PFSK-1 (cell line): ENCODE data around the gene DEGS2.

Source experiments
- FOXP2 ChIP-seq: optimal IDR thresholded peaks from 2 replicates; pipeline ENCODE3; 2011; ENCODE audit warnings: borderline replicate concordance, control low read depth, inconsistent platforms; ENCODE audit not compliant: insufficient read depth; ENCODE audit errors: extremely low read length, extremely low read depth
- POLR2AphosphoS5 ChIP-seq: IDR thresholded peaks from 2 replicates; pipeline ENCODE4 v1.6.1; 2012; ENCODE audit warnings: low read depth, mild to moderate bottlenecking, control low read depth, low read length, moderate library complexity
- SIN3A ChIP-seq: IDR thresholded peaks from 2 replicates; pipeline ENCODE4 v1.6.1; 2012; ENCODE audit warnings: mild to moderate bottlenecking, low read length, moderate library complexity, borderline replicate concordance; ENCODE audit not compliant: insufficient read depth
- TAF1 ChIP-seq: IDR thresholded peaks from 2 replicates; pipeline ENCODE4 v1.6.1; 2012; ENCODE audit warnings: low read length, control low read depth, borderline replicate concordance; ENCODE audit not compliant: insufficient read depth
- TF ChIP-seq, protein P1 (sequence below), 2 experiments: IDR thresholded peaks; 2 replicates each; pipeline versions ENCODE4 v1.6.1 to v1.8.0; 2011 to 2012; ENCODE audit warnings: low read depth in 2 of 2, low read length in 2 of 2, control low read depth in 1 of 2, inconsistent platforms in 1 of 2, mild to moderate bottlenecking in 1 of 2, moderate library complexity in 1 of 2; ENCODE audit not compliant: insufficient read depth in 1 of 2

DEGS2 gene

GRCh38 chr14:100201701-100202100 lies 42.3 kb upstream of the DEGS2 start:
- TF ChIP-seq SIN3A (no peak), FOXP2 (no peak), TAF1 (no peak), POLR2AphosphoS5 (no peak)
- TF ChIP-seq, protein P1, sequence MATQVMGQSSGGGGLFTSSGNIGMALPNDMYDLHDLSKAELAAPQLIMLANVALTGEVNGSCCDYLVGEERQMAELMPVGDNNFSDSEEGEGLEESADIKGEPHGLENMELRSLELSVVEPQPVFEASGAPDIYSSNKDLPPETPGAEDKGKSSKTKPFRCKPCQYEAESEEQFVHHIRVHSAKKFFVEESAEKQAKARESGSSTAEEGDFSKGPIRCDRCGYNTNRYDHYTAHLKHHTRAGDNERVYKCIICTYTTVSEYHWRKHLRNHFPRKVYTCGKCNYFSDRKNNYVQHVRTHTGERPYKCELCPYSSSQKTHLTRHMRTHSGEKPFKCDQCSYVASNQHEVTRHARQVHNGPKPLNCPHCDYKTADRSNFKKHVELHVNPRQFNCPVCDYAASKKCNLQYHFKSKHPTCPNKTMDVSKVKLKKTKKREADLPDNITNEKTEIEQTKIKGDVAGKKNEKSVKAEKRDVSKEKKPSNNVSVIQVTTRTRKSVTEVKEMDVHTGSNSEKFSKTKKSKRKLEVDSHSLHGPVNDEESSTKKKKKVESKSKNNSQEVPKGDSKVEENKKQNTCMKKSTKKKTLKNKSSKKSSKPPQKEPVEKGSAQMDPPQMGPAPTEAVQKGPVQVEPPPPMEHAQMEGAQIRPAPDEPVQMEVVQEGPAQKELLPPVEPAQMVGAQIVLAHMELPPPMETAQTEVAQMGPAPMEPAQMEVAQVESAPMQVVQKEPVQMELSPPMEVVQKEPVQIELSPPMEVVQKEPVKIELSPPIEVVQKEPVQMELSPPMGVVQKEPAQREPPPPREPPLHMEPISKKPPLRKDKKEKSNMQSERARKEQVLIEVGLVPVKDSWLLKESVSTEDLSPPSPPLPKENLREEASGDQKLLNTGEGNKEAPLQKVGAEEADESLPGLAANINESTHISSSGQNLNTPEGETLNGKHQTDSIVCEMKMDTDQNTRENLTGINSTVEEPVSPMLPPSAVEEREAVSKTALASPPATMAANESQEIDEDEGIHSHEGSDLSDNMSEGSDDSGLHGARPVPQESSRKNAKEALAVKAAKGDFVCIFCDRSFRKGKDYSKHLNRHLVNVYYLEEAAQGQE (IDR thresholded peaks at IDR 0.05; ENCODE audit: insufficient read depth in 1 of 2, low read depth in 2 of 2, low read length in 2 of 2), result no peak

- TF ChIP-seq, protein P1 (IDR thresholded peaks at IDR 0.05; ENCODE audit: insufficient read depth in 1 of 2, low read depth in 2 of 2, low read length in 2 of 2), result no peak
- TF ChIP-seq TAF1 (no peak), POLR2AphosphoS5 (no peak), SIN3A (no peak), FOXP2 (no peak)
Measured at GRCh38 chr14:100200311-100200710, 40.9 kb upstream of the DEGS2 start.

- TF ChIP-seq SIN3A (no peak), TAF1 (no peak), FOXP2 (no peak), POLR2AphosphoS5 (no peak)
- TF ChIP-seq, protein P1 (IDR thresholded peaks at IDR 0.05; ENCODE audit: insufficient read depth in 1 of 2, low read depth in 2 of 2, low read length in 2 of 2), result no peak
Measured at GRCh38 chr14:100199240-100199860, 39.9 kb upstream of the DEGS2 start.

DNA sequence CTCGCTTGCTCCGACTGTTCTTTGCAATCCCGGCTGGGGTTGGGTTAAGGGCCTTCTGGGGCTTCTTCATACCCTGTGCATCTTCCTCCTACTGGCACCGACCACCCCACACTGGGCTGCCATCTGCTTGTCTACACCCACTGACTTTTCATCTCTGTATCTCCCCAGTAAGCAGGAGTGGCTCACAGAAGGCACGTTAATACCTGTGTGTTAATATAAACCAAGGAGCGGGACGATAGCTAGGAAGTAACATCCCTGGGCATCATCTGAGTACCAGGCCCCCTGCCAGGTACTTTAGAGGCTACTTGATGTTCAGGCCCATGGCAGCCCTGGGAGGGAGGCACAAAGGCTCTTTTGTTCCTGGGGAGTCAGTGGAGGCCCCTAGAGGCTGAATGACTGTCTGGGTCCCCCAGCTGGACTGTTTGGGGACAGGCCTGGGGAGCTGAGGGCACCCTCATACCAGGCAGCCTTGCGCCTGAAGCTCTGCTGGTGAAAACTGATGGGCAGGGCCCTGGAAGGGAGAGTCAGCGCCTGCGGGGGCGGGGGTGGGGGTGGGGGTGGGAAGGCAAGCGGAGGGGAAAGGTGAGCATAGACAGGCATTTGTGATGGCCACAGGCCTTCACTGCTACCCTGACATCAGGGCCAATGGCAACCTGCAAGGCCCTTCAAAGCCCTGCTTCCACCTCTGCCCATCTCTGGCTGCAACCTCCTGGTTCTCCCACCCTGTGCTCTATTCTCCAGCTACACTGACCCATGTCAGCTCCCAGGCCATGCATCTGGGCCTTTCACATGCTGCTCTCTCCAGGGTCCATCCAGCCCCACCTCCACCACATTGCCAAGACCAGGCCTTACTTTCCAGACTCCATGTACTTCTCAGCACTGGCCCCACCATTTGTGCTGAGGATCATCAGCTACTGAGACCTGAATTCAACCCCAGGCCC lies 34.2 kb upstream of the DEGS2 start:
- TF ChIP-seq TAF1, result no peak
- no peak for TF ChIP-seq POLR2AphosphoS5
- no peak for TF ChIP-seq SIN3A
- no peak for TF ChIP-seq FOXP2
- TF ChIP-seq, protein P1 (IDR thresholded peaks at IDR 0.05; ENCODE audit: insufficient read depth in 1 of 2, low read depth in 2 of 2, low read length in 2 of 2), result no peak
